GM12878 (cell line): ENCODE results near the gene PRKCE. TPM values are rescaled to one million over a fixed set of nuclear protein-coding genes. Genes with fewer than 3 reads are reported as not detected.

Experiments used
- ATAC-seq: fragments of 200-7000 bp; cut with Tn5 transposase; 3 replicates; pipeline ENCODE4 v1.9.1; 2020; ENCODE audit warnings: mild to moderate bottlenecking, moderate library complexity
- BruUV-seq: library from RNA; stranded (reverse); fragments of 400-500 nt; replicated peaks from 2 replicates; lab custom pipeline; 2021; lab: Mats Ljungman, UMichigan
- CTCF ChIA-PET: fragments of 300-600 bp; sonication (Branson Sonifier 250); formaldehyde crosslinking; extraction: SDS; loops from one replicate; lab custom pipeline; 2021; ENCODE audit warnings: inconsistent platforms; lab: Yijun Ruan, JAX
- POLR2A ChIA-PET: fragments of 350-600 bp; formaldehyde crosslinking; extraction: SDS; loops from one replicate; lab custom pipeline; 2021; ENCODE audit warnings: inconsistent platforms; lab: Charles Lee
- RAD21 ChIA-PET: fragments of 300-600 bp; sonication (Branson Sonifier 250); formaldehyde crosslinking; loops from one replicate; lab custom pipeline; 2023; ENCODE audit warnings: antibody characterized with exemption; ENCODE audit not compliant: unreplicated experiment; lab: Charles Lee
- SMC1A ChIA-PET: fragments of 300-600 bp; sonication (Branson Sonifier 250); formaldehyde crosslinking; loops from one replicate; lab custom pipeline; 2023; ENCODE audit not compliant: unreplicated experiment, uncharacterized antibody; lab: Charles Lee
- DNase-seq: peaks from one replicate; pipeline ENCODE4 v3.0.0-alpha.2; 2011; ENCODE audit warnings: low read depth, low spot score
- FAIRE-seq: peaks from 3 replicates; lab custom pipeline; 2011; peaks lifted over from hg19 to GRCh38; lab: Jason Lieb, UNC
- H2AFZ ChIP-seq: 2 replicates; pipeline ENCODE4 v1.6.0; 2011; ENCODE audit warnings: low read depth, low read length, control low read depth; ENCODE audit not compliant: control insufficient read depth
- H3K27ac ChIP-seq: 2 replicates; pipeline ENCODE4 v1.5.1; 2011; ENCODE audit warnings: control low read depth; ENCODE audit not compliant: control insufficient read depth, insufficient read depth
- H3K27me3 ChIP-seq, 2 experiments: replicated peaks in 1 of 2; 2 replicates each; pipeline versions ENCODE4 v1.6.0 to v1.6.1; 2011; ENCODE audit warnings: low read length in 1 of 2; ENCODE audit not compliant: control insufficient read depth in 2 of 2, insufficient read depth in 2 of 2
- H3K36me3 ChIP-seq, 2 experiments: 2 replicates each; pipeline ENCODE4 v1.5.1; 2011; ENCODE audit warnings: low read length in 1 of 2; ENCODE audit not compliant: control insufficient read depth in 2 of 2, insufficient read depth in 2 of 2
- H3K4me1 ChIP-seq: 2 replicates; pipeline ENCODE4 v1.6.1; 2011; ENCODE audit warnings: mild to moderate bottlenecking, low read length, moderate library complexity, mixed read lengths; ENCODE audit not compliant: control insufficient read depth, insufficient read depth
- H3K4me2 ChIP-seq: 2 replicates; pipeline ENCODE4 v1.6.0; 2011; ENCODE audit warnings: control low read depth; ENCODE audit not compliant: control insufficient read depth, insufficient read depth
- H3K4me3 ChIP-seq: fragments of 200-600 bp; sonication (generic); 2 replicates; pipeline ENCODE4 v1.5.1; 2016
- H3K79me2 ChIP-seq: 2 replicates; pipeline ENCODE4 v1.6.0; 2011; ENCODE audit warnings: low read length; ENCODE audit not compliant: control insufficient read depth, insufficient read depth
- H3K9ac ChIP-seq: 2 replicates; pipeline ENCODE4 v1.8.0; 2011; ENCODE audit warnings: low read length, control low read depth, mixed read lengths; ENCODE audit not compliant: control insufficient read depth, insufficient read depth
- H3K9me3 ChIP-seq: replicated peaks from 3 replicates; pipeline ENCODE4 v1.5.1; 2011; ENCODE audit warnings: mild to moderate bottlenecking, low read length; ENCODE audit not compliant: control insufficient read depth, insufficient read depth
- H4K20me1 ChIP-seq: 2 replicates; pipeline ENCODE4 v1.6.0; 2011; ENCODE audit not compliant: control insufficient read depth, insufficient read depth
- ATF2 ChIP-seq: IDR thresholded peaks from 2 replicates; pipeline ENCODE4 v1.6.1; 2012; ENCODE audit warnings: low read length, inconsistent platforms
- ATF7 ChIP-seq: fragments of 450-650 bp; IDR thresholded peaks from 2 replicates; pipeline ENCODE4 v1.6.1; 2016; ENCODE audit warnings: low read depth, mild to moderate bottlenecking
- BHLHE40 ChIP-seq, 2 experiments: fragments of 450-650 bp in 1 of 2; IDR thresholded peaks; 2 replicates each; pipeline ENCODE4 v1.6.1; 2011 to 2017; ENCODE audit warnings: low read depth in 2 of 2, borderline replicate concordance in 1 of 2, improper control_type of control experiment in 1 of 2, low read length in 1 of 2, mild to moderate bottlenecking in 1 of 2
- BMI1 ChIP-seq: fragments of 450-650 bp; IDR thresholded peaks from 2 replicates; pipeline ENCODE4 v1.6.1; 2016; ENCODE audit warnings: mild to moderate bottlenecking, moderate library complexity, borderline replicate concordance
- BRCA1 ChIP-seq: IDR thresholded peaks from 2 replicates; pipeline ENCODE4 v1.6.1; 2011; ENCODE audit warnings: low read depth, low read length, improper control_type of control experiment
- CTCF ChIP-seq, 3 experiments: IDR thresholded peaks in 2 of 3; conservative IDR thresholded peaks in 1 of 3; 2 replicates each; pipeline ENCODE4 v1.5.1; 2011; ENCODE audit warnings: low read depth in 3 of 3, low read length in 3 of 3, mild to moderate bottlenecking in 3 of 3, control low read depth in 2 of 3, moderate library complexity in 2 of 3, inconsistent platforms in 1 of 3, mixed read lengths in 1 of 3; ENCODE audit not compliant: control insufficient read depth in 2 of 3, insufficient read depth in 1 of 3; ENCODE audit errors: extremely low read depth in 1 of 3
- E2F4 ChIP-seq: IDR thresholded peaks from 2 replicates; pipeline ENCODE4 v1.6.1; 2012; ENCODE audit warnings: low read depth, low read length, improper control_type of control experiment
- HCFC1 ChIP-seq: fragments of 150-350 bp; IDR thresholded peaks from 2 replicates; pipeline ENCODE4 v1.6.1; 2014; ENCODE audit warnings: low read length
- KAT2A ChIP-seq: conservative IDR thresholded peaks from 2 replicates; pipeline ENCODE4 v1.6.1; 2011; ENCODE audit warnings: low read depth, low read length; ENCODE audit not compliant: control insufficient read depth
- MAX ChIP-seq: IDR thresholded peaks from 2 replicates; pipeline ENCODE4 v1.6.1; 2012; ENCODE audit warnings: low read depth, low read length, improper control_type of control experiment
- NR2C2 ChIP-seq: IDR thresholded peaks from 2 replicates; pipeline ENCODE4 v1.6.1; 2011; ENCODE audit warnings: borderline replicate concordance, low read depth; ENCODE audit not compliant: control insufficient read depth, insufficient read length
- PAX8 ChIP-seq: fragments of 450-650 bp; IDR thresholded peaks from 2 replicates; pipeline ENCODE4 v1.6.1; 2017; ENCODE audit warnings: mild to moderate bottlenecking, moderate library complexity
- RUNX3 ChIP-seq: IDR thresholded peaks from 2 replicates; pipeline ENCODE4 v1.6.1; 2012; ENCODE audit warnings: low read length, inconsistent platforms
- USF1 ChIP-seq: IDR thresholded peaks from 2 replicates; pipeline ENCODE4 v1.6.1; 2011; ENCODE audit warnings: borderline replicate concordance, low read depth, mild to moderate bottlenecking, moderate library complexity, mixed read lengths, low read length; ENCODE audit not compliant: insufficient read depth; ENCODE audit errors: extremely low read length
- ZNF207 ChIP-seq: fragments of 450-650 bp; IDR thresholded peaks from 2 replicates; pipeline ENCODE4 v1.6.1; 2014; ENCODE audit warnings: antibody characterized with exemption, mild to moderate bottlenecking, borderline replicate concordance
- ZNF384 ChIP-seq: IDR thresholded peaks from 2 replicates; pipeline ENCODE4 v1.6.1; 2012; ENCODE audit warnings: low read depth, mild to moderate bottlenecking, low read length, improper control_type of control experiment, borderline replicate concordance
- WGBS: methylation state at CpG from one replicate; pipeline ENCODE4 v1.1.6; 2016; ENCODE audit warnings: low lambda C conversion rate; ENCODE audit not compliant: insufficient replicate concordance, insufficient coverage; ENCODE audit errors: missing lambda C conversion rate; 5-methylcytosine and 5-hydroxymethylcytosine counted together
- in situ Hi-C: fragments of 300-500 bp; cut with MboI; formaldehyde crosslinking; loops from 9 replicates; pipeline ENCODE4 v1.14.3; 2018; ENCODE audit warnings: mixed read lengths
- intact Hi-C: fragments of 100-400 bp; cut with micrococcal nuclease; formaldehyde crosslinking; loops from one replicate; pipeline ENCODE4 v1.14.2; 2022; ENCODE audit not compliant: unreplicated experiment
- polyA plus RNA-seq, 11 experiments: library from polyadenylated mRNA; depleted of rRNA in 4 of 11; unstranded in 6 of 11; stranded (reverse) in 5 of 11; fragments of >200 nt; fragmentation: Nextera tagmentation in 4 of 11; fragmentation: Illumina TruSeq in 1 of 11; extraction: Ambion mirVana in 4 of 11; extraction: Trizol in 1 of 11; gene quantifications; 1 replicate in 1 of 11; 2 replicates in 10 of 11; pipeline versions ENCODE4 v1.2.1 to v1.2.3, GENCODE V29; 2011 to 2016; ENCODE audit warnings: inconsistent platforms in 2 of 11, missing spikeins in 2 of 11, low read depth in 1 of 11
- total RNA-seq, 4 experiments: library from RNA; depleted of rRNA in 3 of 4; stranded (reverse); fragments of >200 nt in 3 of 4; fragmentation: Illumina TruSeq in 1 of 4; extraction: Trizol in 1 of 4; gene quantifications; 2 replicates each; pipeline versions ENCODE4 v1.2.1 to v1.2.3, GENCODE V29; 2013 to 2021

Gene PRKCE
- total and polyA plus RNA-seq, 10 of the 15 experiments (the other 5 are each of a cell fraction or from before 2014, with no cell fraction given): 2.6 to 28.2 (median 11.3) TPM

DNA sequence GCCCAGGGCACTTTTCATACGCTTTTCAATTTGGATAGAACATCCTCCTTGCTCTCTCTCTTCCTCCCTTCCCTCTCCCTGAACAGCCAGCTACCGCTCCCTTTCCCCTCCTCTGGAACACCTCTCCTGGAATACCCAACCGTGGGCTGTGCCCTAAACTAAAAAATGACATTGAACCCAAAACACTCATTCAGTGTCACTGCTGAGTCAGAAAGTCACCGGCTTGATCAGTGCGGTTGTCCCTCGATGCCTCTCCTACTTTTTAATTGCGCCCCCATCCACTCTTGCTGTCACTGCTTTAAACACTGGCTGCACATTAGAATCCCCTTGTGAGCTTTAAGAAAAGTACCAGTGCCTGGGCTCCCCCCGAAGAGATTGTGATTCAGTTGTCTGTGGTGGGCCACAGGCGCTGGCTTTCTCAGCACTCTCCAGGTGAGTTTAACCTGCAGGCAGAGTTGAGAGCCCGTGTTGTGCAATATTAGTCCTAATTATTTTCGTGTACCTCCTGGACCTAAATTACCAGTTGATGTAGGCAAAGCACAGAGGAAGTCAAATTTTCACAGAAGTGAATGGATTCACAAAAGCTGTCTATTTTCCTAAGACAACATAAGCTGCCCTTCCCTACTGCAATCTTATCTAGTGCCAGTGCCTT, 302.0 kb downstream of the PRKCE start (continued):
- TF ChIP-seq ATF2 (no peak), USF1 (no peak), ATF7 (no peak), NR2C2 (no peak), E2F4 (no peak), HCFC1 (no peak)

DNA sequence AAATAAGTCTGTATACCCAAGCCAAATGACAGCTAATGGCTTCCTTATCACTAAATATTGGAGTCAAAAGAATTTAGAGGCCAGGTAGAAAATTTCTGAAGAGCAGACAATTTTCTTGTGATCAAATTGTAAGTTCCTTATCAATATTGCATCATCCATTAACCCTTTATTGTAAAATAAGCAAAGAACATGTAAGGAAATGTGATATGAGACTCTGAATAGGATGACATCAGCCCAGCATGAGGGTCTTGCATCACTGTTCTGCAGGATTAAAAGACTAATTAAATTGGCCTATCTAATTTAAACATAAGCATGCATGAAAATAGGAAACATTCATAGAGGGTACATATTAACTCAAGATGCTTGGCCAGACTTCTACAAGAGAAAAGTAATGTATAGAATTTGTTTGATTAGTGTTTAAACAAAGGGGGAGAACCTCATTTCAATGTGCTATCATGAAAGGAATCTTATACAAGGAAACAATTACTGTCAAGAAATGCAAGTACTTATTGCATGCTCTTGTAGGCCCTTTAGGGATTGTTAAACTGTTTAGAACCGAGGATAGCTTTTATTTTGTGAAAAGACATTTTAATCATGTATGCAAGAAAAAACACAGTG, 302.9 kb downstream of the PRKCE start:
- RAD21 ChIA-PET: no interaction called here
- no peaks in the 10 kb centered on the region for H4K20me1 ChIP-seq
- H3K4me1 ChIP-seq: no peaks in the 10 kb centered on the region
- DNase-seq: no peak
- H3K9ac ChIP-seq: no peak overlapping the region
- H3K9me3 ChIP-seq: no peaks in the 10 kb centered on the region
- BruUV-seq: no TSS peak
- no peaks in the 10 kb centered on the region for H3K27me3 ChIP-seq
- intact Hi-C loops (no loop called here), in situ Hi-C loops (no loop called here)
- CTCF ChIA-PET: interaction anchor here (0.8 to 1.7 kb wide), 3 partner anchors 39 to 345 kb away, joined by 3 to 4 read pairs (median 3); no protein-coding TSS in a partner anchor
- no peak for FAIRE-seq
- no peak overlapping the region for H2AFZ ChIP-seq
- no peak for ATAC-seq
- no peaks in the 10 kb centered on the region for H3K36me3 ChIP-seq
- H3K79me2 ChIP-seq: no peaks in the 10 kb centered on the region
- no peak overlapping the region for H3K27ac ChIP-seq
- H3K4me3 ChIP-seq: no peak overlapping the region
- H3K4me2 ChIP-seq: no peak overlapping the region
- SMC1A ChIA-PET: interaction anchor here (1.0 to 1.5 kb wide), 3 partner anchors 7 to 20 kb away, joined by 4 to 5 read pairs (median 4); no protein-coding TSS in a partner anchor
- POLR2A ChIA-PET: interaction anchor here (1.6 kb wide), 1 partner anchor 13 kb away, joined by 4 read pairs; no protein-coding TSS in a partner anchor
- WGBS: 33% methylated on average over 1 of the region's 1 CpG
- TF ChIP-seq ZNF207 (no peak), RUNX3 (no peak), PAX8 (no peak), ZNF384 (no peak), MAX (no peak), BMI1 (no peak), KAT2A (no peak), BRCA1 (no peak), CTCF (IDR thresholded peaks at IDR 0.05 in 2 of 3, conservative IDR thresholded peaks at IDR 0.05 in 1 of 3; ENCODE audit: control insufficient read depth in 2 of 3, extremely low read depth in 1 of 3, insufficient read depth in 1 of 3, low read depth in 3 of 3, low read length in 3 of 3) (no peak), BHLHE40 (IDR thresholded peaks at IDR 0.05; ENCODE audit: borderline replicate concordance in 1 of 2, low read depth in 2 of 2, low read length in 1 of 2) (no peak)
